HEK293 (cell line): ENCODE measurements around the gene PRKAB2.

Source experiments
- CTCF ChIA-PET: fragments of 350-600 bp; formaldehyde crosslinking; extraction: SDS; loops from one replicate; lab custom pipeline; 2021; ENCODE audit warnings: antibody characterized with exemption; lab: Yijun Ruan, JAX
- POLR2A ChIA-PET: fragments of 300-600 bp; formaldehyde crosslinking; extraction: SDS; loops from one replicate; lab custom pipeline; 2020; ENCODE audit warnings: antibody characterized with exemption, inconsistent platforms; lab: Yijun Ruan, JAX
- H3K27ac ChIP-seq: fragments of 200-500 bp; sonication (Bioruptor generic); 2 replicates; pipeline ENCODE4 v1.5.1; 2014; ENCODE audit warnings: low read depth, low read length, control low read depth, inconsistent platforms; ENCODE audit errors: extremely low read depth
- H3K36me3 ChIP-seq, 2 experiments: fragments of 200-500 bp in 1 of 2; sonication (Bioruptor generic) in 1 of 2; 1 replicate in 1 of 2; 2 replicates in 1 of 2; pipeline ENCODE4 v1.5.1; 2014 to 2017; ENCODE audit warnings: inconsistent platforms in 2 of 2, low read length in 2 of 2; ENCODE audit not compliant: control insufficient read depth in 2 of 2, insufficient read depth in 1 of 2
- H3K4me1 ChIP-seq: fragments of 200-500 bp; sonication (Bioruptor generic); 2 replicates; pipeline ENCODE4 v1.5.1; 2014; ENCODE audit warnings: mild to moderate bottlenecking, low read length, inconsistent platforms; ENCODE audit not compliant: control insufficient read depth, insufficient read depth
- H3K4me3 ChIP-seq: 2 replicates; pipeline ENCODE4 v1.5.1; 2011; ENCODE audit warnings: low read depth, mild to moderate bottlenecking, control low read depth, low read length, moderate library complexity
- H3K9me3 ChIP-seq: fragments of 200-500 bp; sonication (Bioruptor generic); 2 replicates; pipeline ENCODE4 v1.5.1; 2014; ENCODE audit warnings: low read depth, low read length, inconsistent platforms; ENCODE audit not compliant: control insufficient read depth, insufficient read depth
- IKZF3 ChIP-seq: fragments of 450-650 bp; IDR thresholded peaks from 2 replicates; pipeline ENCODE4 v1.5.0; 2018; ENCODE audit warnings: missing biosample characterization, mild to moderate bottlenecking, missing genetic modification characterization, moderate library complexity
- PRDM6 ChIP-seq: fragments of 450-650 bp; formaldehyde crosslinking; IDR thresholded peaks from 2 replicates; pipeline ENCODE4 v1.5.1; 2017; ENCODE audit warnings: missing biosample characterization, missing genetic modification characterization
- SETDB1 ChIP-seq: IDR thresholded peaks from one replicate; pipeline ENCODE4 v1.6.1; 2017; ENCODE audit warnings: mild to moderate bottlenecking, low read length, moderate library complexity, mixed read lengths; ENCODE audit not compliant: insufficient read length
- WT1 ChIP-seq: fragments of 450-650 bp; formaldehyde crosslinking; IDR thresholded peaks from 2 replicates; pipeline ENCODE4 v1.5.1; 2016; ENCODE audit warnings: missing biosample characterization, missing genetic modification characterization
- ZFHX2 ChIP-seq: fragments of 450-650 bp; formaldehyde crosslinking; conservative IDR thresholded peaks from 2 replicates; pipeline ENCODE4 v1.5.1; 2016; ENCODE audit warnings: missing biosample characterization, missing genetic modification characterization
- ZNF157 ChIP-seq: fragments of 450-650 bp; formaldehyde crosslinking; IDR thresholded peaks from 2 replicates; pipeline ENCODE4 v1.5.1; 2016; ENCODE audit warnings: missing biosample characterization, missing genetic modification characterization
- ZNF16 ChIP-seq: fragments of 450-650 bp; formaldehyde crosslinking; IDR thresholded peaks from 2 replicates; pipeline ENCODE4 v1.5.1; 2016; ENCODE audit warnings: low read depth, missing biosample characterization, missing genetic modification characterization
- ZNF239 ChIP-seq: fragments of 450-650 bp; formaldehyde crosslinking; IDR thresholded peaks from 2 replicates; pipeline ENCODE4 v1.5.1; 2016; ENCODE audit warnings: missing biosample characterization, missing genetic modification characterization
- ZNF292 ChIP-seq: fragments of 450-650 bp; formaldehyde crosslinking; IDR thresholded peaks from 2 replicates; pipeline ENCODE4 v1.5.1; 2016; ENCODE audit warnings: low read depth, missing biosample characterization, missing genetic modification characterization, borderline replicate concordance
- ZNF324 ChIP-seq: fragments of 450-650 bp; formaldehyde crosslinking; IDR thresholded peaks from 2 replicates; pipeline ENCODE4 v1.5.1; 2016; ENCODE audit warnings: missing biosample characterization, missing genetic modification characterization
- ZNF48 ChIP-seq: fragments of 450-650 bp; formaldehyde crosslinking; IDR thresholded peaks from 2 replicates; pipeline ENCODE4 v1.5.1; 2016; ENCODE audit warnings: missing biosample characterization, missing genetic modification characterization
- ZNF510 ChIP-seq: fragments of 450-650 bp; formaldehyde crosslinking; IDR thresholded peaks from 2 replicates; pipeline ENCODE4 v1.5.1; 2018; ENCODE audit warnings: mild to moderate bottlenecking, missing genetic modification characterization, missing biosample characterization; ENCODE audit not compliant: insufficient replicate concordance
- ZNF596 ChIP-seq: fragments of 450-650 bp; IDR thresholded peaks from 2 replicates; pipeline ENCODE4 v1.5.0; 2018; ENCODE audit warnings: missing biosample characterization, mild to moderate bottlenecking, missing genetic modification characterization, moderate library complexity
- ZNF660 ChIP-seq: fragments of 450-650 bp; IDR thresholded peaks from 2 replicates; pipeline ENCODE4 v1.5.1; 2018; ENCODE audit warnings: missing biosample characterization, mild to moderate bottlenecking, missing genetic modification characterization
- ZNF670 ChIP-seq: fragments of 450-650 bp; formaldehyde crosslinking; IDR thresholded peaks from 2 replicates; pipeline ENCODE4 v1.5.1; 2016; ENCODE audit warnings: missing biosample characterization, missing genetic modification characterization, low read depth
- ZNF776 ChIP-seq: fragments of 450-650 bp; formaldehyde crosslinking; IDR thresholded peaks from 2 replicates; pipeline ENCODE4 v1.5.0; 2017; ENCODE audit warnings: missing biosample characterization, missing genetic modification characterization, borderline replicate concordance
- ZSCAN23 ChIP-seq: fragments of 450-650 bp; formaldehyde crosslinking; IDR thresholded peaks from 2 replicates; pipeline ENCODE4 v1.5.1; 2016; ENCODE audit warnings: missing biosample characterization, missing genetic modification characterization
- ZSCAN30 ChIP-seq: fragments of 450-650 bp; IDR thresholded peaks from 2 replicates; pipeline ENCODE4 v1.5.1; 2018; ENCODE audit warnings: missing biosample characterization, mild to moderate bottlenecking, missing genetic modification characterization, moderate library complexity
- TF ChIP-seq, protein P1 (sequence below): fragments of 450-650 bp; formaldehyde crosslinking; IDR thresholded peaks from 2 replicates; pipeline ENCODE4 v1.5.1; 2016; ENCODE audit warnings: missing biosample characterization, missing genetic modification characterization
- TF ChIP-seq, protein P2 (sequence below): fragments of 450-650 bp; formaldehyde crosslinking; IDR thresholded peaks from 2 replicates; pipeline ENCODE4 v1.5.1; 2017; ENCODE audit warnings: missing biosample characterization, missing genetic modification characterization

The PRKAB2 gene

GRCh38 chr1:147215540-147215916 is 43.3 kb upstream of the PRKAB2 start:
- no peaks in the 10 kb centered on the region for H3K9me3 ChIP-seq
- no peaks in the 10 kb centered on the region for H3K36me3 ChIP-seq
- ChIA-PET POLR2A (no interaction called here), CTCF (no interaction called here)
- TF ChIP-seq IKZF3 (tag by site-specific recombination) (no peak), ZNF776 (no peak), WT1 (tag by site-specific recombination) (no peak), ZNF48 (tag by site-specific recombination) (no peak)
- TF ChIP-seq, all 188 proteins: peak for 0
- Histone ChIP-seq H3K27ac (no peak overlapping the region), H3K4me1 (no peaks in the 10 kb centered on the region), H3K4me3 (no peak overlapping the region)

GRCh38 chr1:147214842-147215539 is 42.7 kb upstream of the PRKAB2 start:
- Histone ChIP-seq H3K4me1 (no peaks in the 10 kb centered on the region), H3K4me3 (no peak overlapping the region), H3K36me3 (no peaks in the 10 kb centered on the region), H3K27ac (no peak overlapping the region), H3K9me3 (no peaks in the 10 kb centered on the region)
- no peak for TF ChIP-seq SETDB1
- peak; percentile 51 for TF ChIP-seq PRDM6 (tag by site-specific recombination)
- CTCF ChIA-PET: no interaction called here
- POLR2A ChIA-PET: no interaction called here

- CTCF ChIA-PET: interaction anchor here (0.9 kb wide), 1 partner anchor 29 kb away, joined by 3 read pairs; no protein-coding TSS in a partner anchor
- no peak for TF ChIP-seq ZNF157 (tag by site-specific recombination)
- TF ChIP-seq ZNF239 (tag by site-specific recombination): no peak
- no peak for TF ChIP-seq ZNF48 (tag by site-specific recombination)
- TF ChIP-seq SETDB1: no peak
- peak; percentile 64; the same call in 1 of the 2 replicates for TF ChIP-seq ZNF660 (tag by site-specific recombination)
- TF ChIP-seq, protein P1, sequence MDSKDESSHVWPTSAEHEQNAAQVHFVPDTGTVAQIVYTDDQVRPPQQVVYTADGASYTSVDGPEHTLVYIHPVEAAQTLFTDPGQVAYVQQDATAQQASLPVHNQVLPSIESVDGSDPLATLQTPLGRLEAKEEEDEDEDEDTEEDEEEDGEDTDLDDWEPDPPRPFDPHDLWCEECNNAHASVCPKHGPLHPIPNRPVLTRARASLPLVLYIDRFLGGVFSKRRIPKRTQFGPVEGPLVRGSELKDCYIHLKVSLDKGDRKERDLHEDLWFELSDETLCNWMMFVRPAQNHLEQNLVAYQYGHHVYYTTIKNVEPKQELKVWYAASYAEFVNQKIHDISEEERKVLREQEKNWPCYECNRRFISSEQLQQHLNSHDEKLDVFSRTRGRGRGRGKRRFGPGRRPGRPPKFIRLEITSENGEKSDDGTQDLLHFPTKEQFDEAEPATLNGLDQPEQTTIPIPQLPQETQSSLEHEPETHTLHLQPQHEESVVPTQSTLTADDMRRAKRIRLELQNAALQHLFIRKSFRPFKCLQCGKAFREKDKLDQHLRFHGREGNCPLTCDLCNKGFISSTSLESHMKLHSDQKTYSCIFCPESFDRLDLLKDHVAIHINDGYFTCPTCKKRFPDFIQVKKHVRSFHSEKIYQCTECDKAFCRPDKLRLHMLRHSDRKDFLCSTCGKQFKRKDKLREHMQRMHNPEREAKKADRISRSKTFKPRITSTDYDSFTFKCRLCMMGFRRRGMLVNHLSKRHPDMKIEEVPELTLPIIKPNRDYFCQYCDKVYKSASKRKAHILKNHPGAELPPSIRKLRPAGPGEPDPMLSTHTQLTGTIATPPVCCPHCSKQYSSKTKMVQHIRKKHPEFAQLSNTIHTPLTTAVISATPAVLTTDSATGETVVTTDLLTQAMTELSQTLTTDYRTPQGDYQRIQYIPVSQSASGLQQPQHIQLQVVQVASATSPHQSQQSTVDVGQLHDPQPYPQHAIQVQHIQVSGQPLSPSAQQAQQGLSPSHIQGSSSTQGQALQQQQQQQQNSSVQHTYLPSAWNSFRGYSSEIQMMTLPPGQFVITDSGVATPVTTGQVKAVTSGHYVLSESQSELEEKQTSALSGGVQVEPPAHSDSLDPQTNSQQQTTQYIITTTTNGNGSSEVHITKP (tag by site-specific recombination): peak; percentile 64
Measured at GRCh38 chr1:147214325-147214724, 42.1 kb upstream of the PRKAB2 start.

GRCh38 chr1:147213271-147213670 is 41.0 kb upstream of the PRKAB2 start:
- POLR2A ChIA-PET: no interaction called here
- H3K36me3 ChIP-seq: no peaks in the 10 kb centered on the region
- CTCF ChIA-PET: interaction anchor here (0.9 kb wide), 1 partner anchor 30 kb away, joined by 3 read pairs; no protein-coding TSS in a partner anchor
- H3K9me3 ChIP-seq: no peaks in the 10 kb centered on the region
- H3K27ac ChIP-seq: no peak overlapping the region
- no peak overlapping the region for H3K4me3 ChIP-seq
- no peaks in the 10 kb centered on the region for H3K4me1 ChIP-seq
- TF ChIP-seq ZNF157 (tag by site-specific recombination) (no peak), ZNF292 (no peak), ZNF324 (tag by site-specific recombination) (no peak), ZSCAN23 (tag by site-specific recombination) (no peak), ZNF16 (tag by site-specific recombination) (no peak), ZSCAN30 (tag by site-specific recombination) (no peak), ZFHX2 (tag by site-specific recombination) (no peak), ZNF596 (tag by site-specific recombination) (no peak), ZNF510 (tag by site-specific recombination) (no peak), ZNF670 (tag by site-specific recombination) (no peak)
- TF ChIP-seq, protein P2, sequence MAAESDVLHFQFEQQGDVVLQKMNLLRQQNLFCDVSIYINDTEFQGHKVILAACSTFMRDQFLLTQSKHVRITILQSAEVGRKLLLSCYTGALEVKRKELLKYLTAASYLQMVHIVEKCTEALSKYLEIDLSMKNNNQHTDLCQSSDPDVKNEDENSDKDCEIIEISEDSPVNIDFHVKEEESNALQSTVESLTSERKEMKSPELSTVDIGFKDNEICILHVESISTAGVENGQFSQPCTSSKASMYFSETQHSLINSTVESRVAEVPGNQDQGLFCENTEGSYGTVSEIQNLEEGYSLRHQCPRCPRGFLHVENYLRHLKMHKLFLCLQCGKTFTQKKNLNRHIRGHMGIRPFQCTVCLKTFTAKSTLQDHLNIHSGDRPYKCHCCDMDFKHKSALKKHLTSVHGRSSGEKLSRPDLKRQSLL (tag by site-specific recombination): no peak

More at GRCh38 chr1:147214325-147214724, 42.1 kb upstream of the PRKAB2 start:
- POLR2A ChIA-PET: no interaction called here
- Histone ChIP-seq H3K27ac (no peak overlapping the region), H3K9me3 (no peaks in the 10 kb centered on the region), H3K4me3 (no peak overlapping the region), H3K36me3 (no peaks in the 10 kb centered on the region), H3K4me1 (no peaks in the 10 kb centered on the region)
